Duodenal mucosa (tissue), 2 donors: ENCODE measurements around the gene ANKRD44.
A peak's percentile ranks its signal among the peaks of the same experiment; 100 is the strongest.

Experiments
- H3K27ac ChIP-seq: one replicate; pipeline ENCODE4 v1.7.0; 2013; ENCODE audit warnings: low read depth, low read length
- H3K27me3 ChIP-seq, 2 donors: one replicate each; pipeline ENCODE4 v1.7.0; 2013; ENCODE audit warnings: low read length in 2 of 2, control low read depth in 1 of 2; ENCODE audit not compliant: insufficient read depth in 2 of 2, control insufficient read depth in 1 of 2
- H3K36me3 ChIP-seq, 2 donors: one replicate each; pipeline ENCODE4 v1.7.0; 2013; ENCODE audit warnings: low read length in 2 of 2, control low read depth in 1 of 2; ENCODE audit not compliant: insufficient read depth in 2 of 2, control insufficient read depth in 1 of 2
- H3K4me1 ChIP-seq, 2 donors: one replicate each; pipeline ENCODE4 v1.7.0; 2013; ENCODE audit warnings: low read length in 2 of 2, control low read depth in 1 of 2; ENCODE audit not compliant: insufficient read depth in 2 of 2, control insufficient read depth in 1 of 2
- H3K4me3 ChIP-seq, 2 donors: one replicate each; pipeline ENCODE4 v1.7.0; 2013; ENCODE audit warnings: low read length in 2 of 2, low read depth in 1 of 2
- H3K9ac ChIP-seq, 2 donors: one replicate each; pipeline ENCODE4 v1.7.0; 2013; ENCODE audit warnings: low read length in 2 of 2, low read depth in 1 of 2
- H3K9me3 ChIP-seq, 2 donors: one replicate each; pipeline ENCODE4 v1.7.0; 2013; ENCODE audit warnings: low read length in 2 of 2, control low read depth in 1 of 2; ENCODE audit not compliant: control insufficient read depth in 1 of 2

The ANKRD44 gene

GRCh38 chr2:197307236-197307932 lies 3.2 kb downstream of the ANKRD44 start:
- Histone ChIP-seq H3K27ac (peak overlapping the region; percentile 17), H3K4me1 (peaks cover 11 to 17% of the 10 kb centered on the region in 2 donors), H3K9me3 (no peaks in the 10 kb centered on the region), H3K9ac (peak overlapping the region; percentile 11 to 21), H3K27me3 (peaks cover 0 to 8% of the 10 kb centered on the region in 2 donors), H3K4me3 (no peak overlapping the region), H3K36me3 (no peaks in the 10 kb centered on the region)

- peaks cover 11 to 18% of the 10 kb centered on the region in 2 donors for H3K4me1 ChIP-seq
- H3K4me3 ChIP-seq, result peak overlapping the region in 1 of 2 donors; percentile 20
Observed at GRCh38 chr2:197306696-197307040, 3.9 kb downstream of the ANKRD44 start.

GRCh38 chr2:197306024-197306695 lies 4.4 kb downstream of the ANKRD44 start:
- H3K4me3 ChIP-seq, result peak overlapping the region; percentile 10 to 20
- H3K27me3 ChIP-seq, result peaks cover 0 to 2% of the 10 kb centered on the region in 2 donors
- H3K36me3 ChIP-seq, result no peaks in the 10 kb centered on the region
- no peaks in the 10 kb centered on the region for H3K9me3 ChIP-seq
- H3K4me1 ChIP-seq, result peaks cover 7 to 13% of the 10 kb centered on the region in 2 donors
- peak overlapping the region; percentile 3 to 7 for H3K9ac ChIP-seq
- H3K27ac ChIP-seq, result peak overlapping the region; percentile 39

More at GRCh38 chr2:197306696-197307040, 3.9 kb downstream of the ANKRD44 start:
- Histone ChIP-seq H3K9ac (peak overlapping the region; percentile 3 to 7), H3K27ac (peak overlapping the region; percentile 39), H3K36me3 (no peaks in the 10 kb centered on the region), H3K27me3 (peaks cover 0 to 7% of the 10 kb centered on the region in 2 donors), H3K9me3 (no peaks in the 10 kb centered on the region)

- no peaks in the 10 kb centered on the region for H3K36me3 ChIP-seq
- no peak overlapping the region for H3K9ac ChIP-seq
- no peak overlapping the region for H3K27ac ChIP-seq
- H3K27me3 ChIP-seq, result no peaks in the 10 kb centered on the region
- no peak overlapping the region for H3K4me3 ChIP-seq
- peaks cover 6 to 11% of the 10 kb centered on the region in 2 donors for H3K4me1 ChIP-seq
- no peaks in the 10 kb centered on the region for H3K9me3 ChIP-seq
Observed at GRCh38 chr2:197304556-197305011, 6.0 kb downstream of the ANKRD44 start.

GRCh38 chr2:197300139-197300538 lies 10.4 kb downstream of the ANKRD44 start:
- H3K36me3 ChIP-seq, result no peaks in the 10 kb centered on the region
- no peaks in the 10 kb centered on the region for H3K27me3 ChIP-seq
- peaks cover 4 to 15% of the 10 kb centered on the region in 2 donors for H3K4me1 ChIP-seq
- H3K9ac ChIP-seq, result no peak overlapping the region
- no peak overlapping the region for H3K4me3 ChIP-seq
- H3K27ac ChIP-seq, result no peak overlapping the region
- no peaks in the 10 kb centered on the region for H3K9me3 ChIP-seq

GRCh38 chr2:197298609-197299008 lies 12.0 kb downstream of the ANKRD44 start:
- no peak overlapping the region for H3K4me3 ChIP-seq
- H3K27ac ChIP-seq, result no peak overlapping the region
- H3K36me3 ChIP-seq, result no peaks in the 10 kb centered on the region
- no peaks in the 10 kb centered on the region for H3K9me3 ChIP-seq
- H3K9ac ChIP-seq, result no peak overlapping the region
- H3K27me3 ChIP-seq, result no peaks in the 10 kb centered on the region
- H3K4me1 ChIP-seq, result peaks cover 6 to 21% of the 10 kb centered on the region in 2 donors

GRCh38 chr2:197297772-197298318 lies 12.7 kb downstream of the ANKRD44 start:
- H3K27me3 ChIP-seq, result no peaks in the 10 kb centered on the region
- H3K4me1 ChIP-seq, result peaks cover 7 to 28% of the 10 kb centered on the region in 2 donors
- H3K4me3 ChIP-seq, result no peak overlapping the region
- no peaks in the 10 kb centered on the region for H3K36me3 ChIP-seq
- H3K27ac ChIP-seq, result no peak overlapping the region
- no peaks in the 10 kb centered on the region for H3K9me3 ChIP-seq
- no peak overlapping the region for H3K9ac ChIP-seq

- peaks cover 12 to 29% of the 10 kb centered on the region in 2 donors for H3K4me1 ChIP-seq
- no peak overlapping the region for H3K27ac ChIP-seq
- H3K9ac ChIP-seq, result no peak overlapping the region
- H3K27me3 ChIP-seq, result no peaks in the 10 kb centered on the region
- no peaks in the 10 kb centered on the region for H3K9me3 ChIP-seq
- H3K36me3 ChIP-seq, result no peaks in the 10 kb centered on the region
- no peak overlapping the region for H3K4me3 ChIP-seq
Observed at GRCh38 chr2:197297266-197297665, 13.3 kb downstream of the ANKRD44 start.

- Histone ChIP-seq H3K9me3 (no peaks in the 10 kb centered on the region), H3K27ac (no peak overlapping the region), H3K4me3 (no peak overlapping the region), H3K9ac (no peak overlapping the region), H3K4me1 (peaks cover 12 to 27% of the 10 kb centered on the region in 2 donors), H3K27me3 (no peaks in the 10 kb centered on the region), H3K36me3 (no peaks in the 10 kb centered on the region)
Observed at GRCh38 chr2:197296835-197297234, 13.7 kb downstream of the ANKRD44 start.

GRCh38 chr2:197294260-197294659 lies 16.3 kb downstream of the ANKRD44 start:
- Histone ChIP-seq H3K4me3 (no peak overlapping the region), H3K27ac (no peak overlapping the region), H3K27me3 (no peaks in the 10 kb centered on the region), H3K36me3 (no peaks in the 10 kb centered on the region), H3K9me3 (no peaks in the 10 kb centered on the region), H3K4me1 (peaks cover 12 to 26% of the 10 kb centered on the region in 2 donors), H3K9ac (no peak overlapping the region)
